NCI-H2171 treated with DMSO at 0.1 percent for 48 hours (cell line): ENCODE data around the gene ZNF740.
"Not testable (repeated sequence)": the region's sequence is repeated elsewhere in the genome, so short reads cannot be mapped to it uniquely, and the experiment has no call there.

ENCODE experiments used
- DNase-seq: peaks from one replicate; lab custom pipeline; 2025; lab: John Stamatoyannopoulos, UW

Gene ZNF740

GRCh38 chr12:53180220-53180930, at the start of gene ZNF740, which contains the start of gene CSAD:
TSS of gene ZNF740 (plus strand) at chr12:53180722. CDS start at chr12:53181984, 1,262 bp downstream.
TSS of gene CSAD (minus strand) at chr12:53180925. CDS start at chr12:53173470, 7,455 bp downstream.
- peak; percentile 98 for DNase-seq

- no peak for DNase-seq
Observed at GRCh38 chr12:53131844-53132243, 48.7 kb upstream of the ZNF740 start.

- no peak for DNase-seq
Observed at GRCh38 chr12:53133722-53134121, 46.8 kb upstream of the ZNF740 start.

GRCh38 chr12:53143355-53143754, 37.2 kb upstream of the ZNF740 start:
- no peak for DNase-seq

- no peak for DNase-seq
Observed at GRCh38 chr12:53145383-53146260, 34.9 kb upstream of the ZNF740 start.

GRCh38 chr12:53147181-53147580, 33.3 kb upstream of the ZNF740 start:
- no peak for DNase-seq

GRCh38 chr12:53147653-53148052, 32.9 kb upstream of the ZNF740 start:
- DNase-seq = no peak

GRCh38 chr12:53151039-53151438, 29.5 kb upstream of the ZNF740 start:
- no peak for DNase-seq

GRCh38 chr12:53152390-53152789, 28.1 kb upstream of the ZNF740 start:
- no peak for DNase-seq

GRCh38 chr12:53159195-53159839, 21.2 kb upstream of the ZNF740 start:
- DNase-seq = peak; percentile 44

GRCh38 chr12:53160000-53160399, 20.5 kb upstream of the ZNF740 start:
- DNase-seq = no peak

- no peak for DNase-seq
Observed at GRCh38 chr12:53160673-53161072, 19.8 kb upstream of the ZNF740 start.

- DNase-seq = no peak
Observed at GRCh38 chr12:53161119-53161911, 19.2 kb upstream of the ZNF740 start.

- not testable (repeated sequence) for DNase-seq
Observed at GRCh38 chr12:53163008-53163407, 17.5 kb upstream of the ZNF740 start.

- DNase-seq = no peak
Observed at GRCh38 chr12:53166837-53167236, 13.7 kb upstream of the ZNF740 start.

- no peak for DNase-seq
Observed at GRCh38 chr12:53169644-53170043, 10.9 kb upstream of the ZNF740 start.

- no peak for DNase-seq
Observed at GRCh38 chr12:53170215-53170614, 10.3 kb upstream of the ZNF740 start.

- no peak for DNase-seq
Observed at GRCh38 chr12:53170876-53171724, 9.4 kb upstream of the ZNF740 start.

GRCh38 chr12:53171725-53172329, 8.7 kb upstream of the ZNF740 start:
- DNase-seq = no peak

- no peak for DNase-seq
Observed at GRCh38 chr12:53172352-53172751, 8.2 kb upstream of the ZNF740 start.
